Middle frontal gyrus (tissue), 1 donor: ENCODE data around the gene PSEN1.
A peak's percentile ranks its signal among the peaks of the same experiment; 100 is the strongest.

Experiments
- DNase-seq: peaks from one replicate; pipeline ENCODE4 v3.0.0-alpha.2; 2015; ENCODE audit warnings: low spot score; ENCODE audit errors: extremely low spot score

Gene PSEN1

GRCh38 chr14:73136387-73137225 is at the start of gene PSEN1:
TSS of gene PSEN1 (plus strand) at chr14:73136507. CDS start at chr14:73148020, 11,513 bp downstream.
- peak; percentile 91 for DNase-seq

GRCh38 chr14:73091044-73091443 is 45.3 kb upstream of the PSEN1 start:
- no peak for DNase-seq

- no peak for DNase-seq
Measured at GRCh38 chr14:73097421-73097820, 38.9 kb upstream of the PSEN1 start.

GRCh38 chr14:73100334-73100733 is 36.0 kb upstream of the PSEN1 start:
- no peak for DNase-seq

GRCh38 chr14:73102806-73103497 is 33.4 kb upstream of the PSEN1 start:
- DNase-seq, result no peak

- no peak for DNase-seq
Measured at GRCh38 chr14:73105050-73105449, 31.3 kb upstream of the PSEN1 start.

GRCh38 chr14:73105727-73106126 is 30.6 kb upstream of the PSEN1 start:
- DNase-seq, result no peak

GRCh38 chr14:73116079-73116665 is 20.1 kb upstream of the PSEN1 start:
- DNase-seq, result no peak

- DNase-seq, result no peak
Measured at GRCh38 chr14:73124180-73124894, 12.0 kb upstream of the PSEN1 start.

GRCh38 chr14:73125169-73125588 is 11.1 kb upstream of the PSEN1 start:
- DNase-seq, result no peak

- no peak for DNase-seq
Measured at GRCh38 chr14:73125746-73126145, 10.6 kb upstream of the PSEN1 start.

GRCh38 chr14:73133795-73134194 is 2.5 kb upstream of the PSEN1 start:
- DNase-seq, result no peak

- no peak for DNase-seq
Measured at GRCh38 chr14:73136085-73136386, 271 bp upstream of the PSEN1 start.

GRCh38 chr14:73140811-73141323 is 4.6 kb downstream of the PSEN1 start:
- no peak for DNase-seq

- DNase-seq, result no peak
Measured at GRCh38 chr14:73142216-73142615, 5.9 kb downstream of the PSEN1 start.

- peak; percentile 76 for DNase-seq
Measured at GRCh38 chr14:73143003-73143402, 6.7 kb downstream of the PSEN1 start.

- DNase-seq, result no peak
Measured at GRCh38 chr14:73143617-73144016, 7.3 kb downstream of the PSEN1 start.

GRCh38 chr14:73145371-73145770 is 9.1 kb downstream of the PSEN1 start:
- DNase-seq, result no peak

GRCh38 chr14:73146111-73146510 is 9.8 kb downstream of the PSEN1 start:
- no peak for DNase-seq

GRCh38 chr14:73149753-73150152 is 13.4 kb downstream of the PSEN1 start:
- no peak for DNase-seq

GRCh38 chr14:73153272-73153671 is 17.0 kb downstream of the PSEN1 start:
- DNase-seq, result no peak

GRCh38 chr14:73162251-73162650 is 25.9 kb downstream of the PSEN1 start:
- DNase-seq, result no peak
